Epithelial cell of esophagus (primary cell): ENCODE data around the gene SAP30L.

ENCODE experiments used
- DNase-seq: peaks from one replicate; pipeline ENCODE4 v3.0.0; 2010; ENCODE audit warnings: low read depth
- H3K4me3 ChIP-seq: 2 replicates; pipeline ENCODE4 v1.5.1; 2011; ENCODE audit warnings: mild to moderate bottlenecking, low read length, control low read depth
- TF ChIP-seq, protein P1 (sequence below): IDR thresholded peaks from 2 replicates; pipeline ENCODE4 v1.5.1; 2011; ENCODE audit warnings: low read depth, mild to moderate bottlenecking, low read length, control low read depth, inconsistent platforms; ENCODE audit not compliant: insufficient read depth; ENCODE audit errors: missing control alignments

SAP30L gene

DNA sequence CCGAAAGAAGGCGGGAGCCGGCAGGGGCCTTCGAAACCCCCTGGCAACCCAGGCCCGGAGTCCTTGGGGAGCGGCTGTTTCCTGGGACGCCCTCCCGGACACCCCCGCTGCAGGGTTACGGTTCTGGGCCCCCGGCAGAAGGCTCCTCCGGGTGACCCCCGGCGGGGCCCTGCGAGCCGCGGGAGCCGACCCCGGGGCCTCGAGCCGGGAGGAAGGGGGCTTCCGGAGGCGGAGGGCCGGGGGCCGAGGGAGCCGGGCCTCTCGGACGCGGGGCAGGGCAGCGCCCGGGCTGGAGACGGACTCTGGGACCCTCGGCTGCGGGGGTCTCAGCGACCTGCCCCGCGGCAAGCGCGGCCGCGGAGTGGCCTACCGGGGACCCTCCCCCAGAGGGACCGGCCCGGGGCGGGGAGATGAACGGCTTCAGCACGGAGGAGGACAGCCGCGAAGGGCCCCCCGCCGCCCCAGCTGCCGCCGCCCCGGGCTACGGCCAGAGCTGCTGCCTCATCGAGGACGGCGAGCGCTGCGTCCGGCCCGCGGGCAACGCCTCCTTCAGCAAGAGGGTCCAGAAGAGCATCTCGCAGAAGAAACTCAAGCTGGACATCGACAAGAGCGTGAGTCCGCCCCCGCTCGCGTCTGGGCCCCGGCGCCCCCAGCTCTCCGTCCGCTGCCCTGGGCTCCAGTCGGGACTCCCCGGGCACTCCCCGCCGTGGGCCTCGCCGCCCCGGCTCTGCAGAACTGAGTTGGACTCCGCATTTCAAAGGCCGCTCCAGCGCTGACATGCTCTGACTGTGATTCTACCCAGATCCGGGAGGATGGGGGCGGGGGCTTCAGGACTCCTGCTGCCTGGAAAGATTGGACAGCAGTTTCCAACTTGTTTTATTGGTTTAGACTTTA, 645 bp downstream of the SAP30L start:
- TF ChIP-seq, protein P1, sequence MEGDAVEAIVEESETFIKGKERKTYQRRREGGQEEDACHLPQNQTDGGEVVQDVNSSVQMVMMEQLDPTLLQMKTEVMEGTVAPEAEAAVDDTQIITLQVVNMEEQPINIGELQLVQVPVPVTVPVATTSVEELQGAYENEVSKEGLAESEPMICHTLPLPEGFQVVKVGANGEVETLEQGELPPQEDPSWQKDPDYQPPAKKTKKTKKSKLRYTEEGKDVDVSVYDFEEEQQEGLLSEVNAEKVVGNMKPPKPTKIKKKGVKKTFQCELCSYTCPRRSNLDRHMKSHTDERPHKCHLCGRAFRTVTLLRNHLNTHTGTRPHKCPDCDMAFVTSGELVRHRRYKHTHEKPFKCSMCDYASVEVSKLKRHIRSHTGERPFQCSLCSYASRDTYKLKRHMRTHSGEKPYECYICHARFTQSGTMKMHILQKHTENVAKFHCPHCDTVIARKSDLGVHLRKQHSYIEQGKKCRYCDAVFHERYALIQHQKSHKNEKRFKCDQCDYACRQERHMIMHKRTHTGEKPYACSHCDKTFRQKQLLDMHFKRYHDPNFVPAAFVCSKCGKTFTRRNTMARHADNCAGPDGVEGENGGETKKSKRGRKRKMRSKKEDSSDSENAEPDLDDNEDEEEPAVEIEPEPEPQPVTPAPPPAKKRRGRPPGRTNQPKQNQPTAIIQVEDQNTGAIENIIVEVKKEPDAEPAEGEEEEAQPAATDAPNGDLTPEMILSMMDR = no peak
- DNase-seq = peak; percentile 63
- H3K4me3 ChIP-seq = peak overlapping the region; percentile 63

DNA sequence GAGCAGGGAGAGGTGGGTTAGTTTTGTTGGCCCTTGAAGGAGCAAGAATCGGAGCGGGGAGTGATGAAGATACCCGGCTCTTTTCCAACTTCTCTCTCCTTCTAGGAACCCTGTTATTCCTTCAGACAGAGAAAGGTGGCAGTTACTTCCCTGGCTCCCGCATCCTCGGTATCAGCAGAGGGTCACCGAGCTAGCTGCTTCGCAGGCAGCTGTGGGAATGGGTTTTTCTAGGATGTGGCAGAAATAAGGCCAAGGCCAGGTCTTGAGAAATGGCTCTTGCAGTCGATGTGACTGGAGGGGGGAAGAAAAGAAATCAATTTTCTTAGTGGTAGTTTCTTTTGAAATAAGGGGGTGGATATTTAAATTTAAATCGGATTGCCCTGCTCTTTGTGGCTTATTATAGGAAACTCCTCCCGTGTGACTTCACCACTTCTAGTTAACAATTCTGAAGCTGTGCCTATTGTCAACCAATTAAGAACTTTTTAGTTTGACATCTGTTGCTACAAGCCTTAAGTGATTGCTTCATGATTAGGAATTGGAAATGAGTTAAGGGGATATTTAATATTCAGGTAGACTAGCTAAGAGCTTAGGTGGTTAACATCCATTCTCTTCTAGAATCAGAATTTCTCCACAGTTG, 1.4 kb downstream of the SAP30L start:
- DNase-seq = no peak
- TF ChIP-seq, protein P1 = no peak
- H3K4me3 ChIP-seq = peak overlapping the region; percentile 63

DNA sequence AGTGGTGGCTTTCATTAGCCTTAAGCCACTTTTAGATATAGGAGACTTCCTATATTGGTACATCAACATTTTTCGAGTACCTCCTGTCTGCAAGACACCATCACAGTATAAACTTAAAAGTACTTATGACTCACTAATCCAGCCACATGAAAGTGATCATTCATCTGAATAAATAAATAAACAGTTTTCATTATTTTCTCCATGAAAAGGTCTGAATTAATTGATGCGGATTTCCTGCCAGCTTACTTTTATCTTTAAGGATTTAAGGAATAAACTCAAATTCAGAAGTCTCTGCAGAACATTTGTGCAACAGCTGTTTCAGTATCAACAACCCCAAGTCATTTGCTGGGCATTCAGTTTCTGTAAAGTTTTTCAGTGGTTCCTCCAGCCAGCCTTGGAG, 4.0 kb downstream of the SAP30L start:
- no peak overlapping the region for H3K4me3 ChIP-seq
- DNase-seq = no peak
- TF ChIP-seq, protein P1 = no peak

- no peak for DNase-seq
- H3K4me3 ChIP-seq = no peak overlapping the region
- TF ChIP-seq, protein P1 = no peak
Observed at GRCh38 chr5:154451957-154452356, 6.2 kb downstream of the SAP30L start.

GRCh38 chr5:154455585-154455984, 9.8 kb downstream of the SAP30L start:
- DNase-seq = no peak
- TF ChIP-seq, protein P1 = no peak
- H3K4me3 ChIP-seq = no peak overlapping the region

GRCh38 chr5:154456540-154456939, 10.7 kb downstream of the SAP30L start:
- TF ChIP-seq, protein P1 = no peak
- no peak overlapping the region for H3K4me3 ChIP-seq
- DNase-seq = no peak
